GM12891 (cell line): ENCODE results near the gene ANKRD23.

Source experiments
- DNase-seq: peaks from one replicate; pipeline ENCODE4 v3.0.0; 2011; ENCODE audit warnings: low spot score; ENCODE audit not compliant: insufficient read length
- FAIRE-seq: peaks from 2 replicates; lab custom pipeline; 2011; peaks lifted over from hg19 to GRCh38; lab: Jason Lieb, UNC
- PAX5 ChIP-seq: IDR thresholded peaks from 2 replicates; pipeline ENCODE4 v1.6.1; 2011; ENCODE audit warnings: low read length, moderate library complexity, mild to moderate bottlenecking; ENCODE audit not compliant: insufficient read depth, severe bottlenecking
- POLR2A ChIP-seq: IDR thresholded peaks from 2 replicates; pipeline ENCODE4 v1.6.1; 2011; ENCODE audit warnings: low read depth, low read length, control low read depth
- POLR2AphosphoS5 ChIP-seq: IDR thresholded peaks from 2 replicates; pipeline ENCODE4 v1.6.1; 2011; ENCODE audit warnings: low read depth, low read length, control low read depth
- POU2F2 ChIP-seq: IDR thresholded peaks from 2 replicates; pipeline ENCODE4 v1.6.1; 2011; ENCODE audit warnings: low read depth, mild to moderate bottlenecking, control low read depth, low read length, moderate library complexity
- SPI1 ChIP-seq: IDR thresholded peaks from 2 replicates; pipeline ENCODE4 v1.6.1; 2011; ENCODE audit warnings: low read depth, low read length, control low read depth
- TAF1 ChIP-seq: IDR thresholded peaks from 2 replicates; pipeline ENCODE4 v1.6.1; 2011; ENCODE audit warnings: low read depth, low read length, control low read depth

Gene ANKRD23

DNA sequence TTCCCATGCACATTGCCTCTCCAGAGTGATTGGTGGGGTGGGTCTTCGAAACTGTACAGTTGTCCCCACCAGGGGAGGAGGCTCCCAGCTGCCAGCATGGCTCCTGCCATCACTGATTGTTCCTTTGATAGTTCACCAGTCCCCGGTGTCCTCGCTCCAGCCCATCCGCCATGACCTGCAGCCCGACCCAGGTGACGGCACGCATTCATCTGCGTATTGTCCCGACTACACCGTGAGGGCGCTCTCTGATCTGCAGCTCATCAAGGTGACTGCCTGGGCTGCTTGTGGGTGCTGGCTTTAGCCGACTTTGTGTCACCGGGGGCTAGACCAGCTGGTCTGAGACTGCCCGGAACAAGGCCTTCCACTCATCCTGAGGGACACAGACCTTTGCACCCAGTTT is 15.4 kb downstream of the ANKRD23 start:
- no peak for FAIRE-seq

DNA sequence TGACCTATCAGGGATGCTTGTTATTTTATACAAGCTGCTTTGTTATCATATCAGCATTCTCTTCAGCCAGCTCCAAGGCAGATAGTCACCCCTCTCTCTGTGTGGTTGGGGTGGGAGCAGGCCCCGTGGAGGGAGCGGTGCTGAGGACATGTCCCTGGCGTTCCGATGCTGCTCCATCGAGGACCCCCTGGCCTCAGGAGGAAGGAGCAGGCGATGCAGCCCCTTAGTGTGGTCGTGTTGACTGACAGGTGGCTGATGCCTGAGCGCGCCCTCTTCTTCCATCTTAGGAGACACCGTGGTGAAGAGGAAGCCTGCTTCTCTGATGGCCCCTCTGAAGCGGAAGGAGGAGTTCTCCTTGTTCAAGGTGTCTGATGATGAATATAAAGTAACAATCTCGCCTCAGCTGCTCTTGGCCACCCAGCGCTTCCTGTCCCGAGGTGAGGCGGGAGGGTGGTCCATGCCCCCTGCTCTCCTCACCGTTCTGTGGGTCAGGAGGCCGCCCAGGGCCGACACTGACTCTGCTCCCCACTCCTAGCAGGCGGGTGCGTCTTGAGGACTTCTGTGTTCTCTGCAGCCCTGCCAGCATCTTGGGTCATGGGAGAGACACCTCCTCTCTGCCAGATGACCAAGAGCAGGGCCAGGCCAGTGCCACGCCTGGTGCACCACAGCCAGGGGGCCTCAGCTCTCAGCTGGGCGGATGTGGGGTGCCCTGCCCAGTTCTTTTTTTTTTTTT is 17.1 kb downstream of the ANKRD23 start:
- FAIRE-seq (no peak), DNase-seq (no peak)
- no peak for TF ChIP-seq POLR2A
- no peak for TF ChIP-seq TAF1
- no peak for TF ChIP-seq POU2F2
- no peak for TF ChIP-seq PAX5
- no peak for TF ChIP-seq SPI1
- TF ChIP-seq POLR2AphosphoS5: no peak

More for the DNA sequence above, 15.4 kb downstream of the ANKRD23 start:
- TF ChIP-seq PAX5: no peak
- no peak for DNase-seq

DNA sequence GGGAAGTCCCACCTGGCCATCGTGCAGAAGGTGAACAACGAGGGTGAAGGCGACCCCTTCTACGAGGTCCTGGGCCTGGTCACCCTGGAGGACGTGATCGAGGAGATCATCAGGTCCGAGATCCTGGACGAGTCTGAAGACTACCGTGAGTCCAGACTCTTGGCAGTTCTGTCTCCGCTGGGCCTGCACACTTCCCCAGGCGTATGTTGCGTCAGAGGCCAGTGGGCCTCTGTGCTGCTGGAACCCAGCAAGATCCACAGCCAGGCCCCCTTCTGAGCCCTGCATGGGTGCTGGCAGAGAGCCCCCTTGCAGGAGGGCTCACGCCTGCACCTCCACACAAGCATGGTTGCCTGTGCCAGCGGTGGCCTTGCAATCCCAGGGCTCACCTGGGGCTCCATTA is 18.8 kb downstream of the ANKRD23 start:
- DNase-seq (no peak), FAIRE-seq (no peak)
- TF ChIP-seq POU2F2: no peak
- TF ChIP-seq PAX5: no peak

DNA sequence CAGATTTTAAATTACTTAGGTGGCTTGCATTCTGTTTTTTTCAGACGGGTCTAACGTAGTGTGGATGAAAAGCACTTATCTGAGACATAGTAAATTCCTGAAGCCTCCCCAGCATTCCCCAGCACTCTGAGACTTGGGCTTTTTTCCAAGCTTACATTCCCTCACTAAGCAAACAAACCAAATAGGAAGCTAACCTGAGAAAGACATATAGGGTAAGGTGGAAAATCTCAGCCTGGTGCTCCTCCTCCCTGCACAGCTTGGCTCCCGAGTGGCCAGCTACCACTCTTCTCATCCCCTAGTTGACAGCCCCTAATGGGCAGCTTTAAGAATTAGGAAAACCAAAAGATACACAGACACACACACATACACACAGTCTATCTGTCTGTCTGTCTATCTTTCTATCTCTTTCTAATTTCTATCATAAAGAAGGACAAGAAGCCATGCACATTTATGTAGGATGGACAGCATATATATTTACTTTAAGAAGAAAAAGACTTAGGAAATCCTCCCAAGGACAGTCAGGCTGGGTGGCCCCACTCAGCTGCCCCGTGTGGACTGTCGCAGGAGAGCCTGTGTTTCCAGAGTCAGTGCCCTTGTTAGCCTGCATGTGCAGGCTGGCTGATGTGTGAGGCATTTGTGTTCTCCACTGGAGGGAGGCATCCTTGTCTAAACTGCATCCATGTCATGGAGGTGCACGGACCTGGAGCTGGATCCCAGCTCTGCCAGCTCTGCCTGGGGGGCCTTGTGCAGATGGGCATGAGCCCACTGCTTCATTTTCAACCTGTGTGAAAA is 19.5 kb downstream of the ANKRD23 start:
- FAIRE-seq: no peak
- TF ChIP-seq PAX5 (no peak), POU2F2 (no peak), SPI1 (no peak), TAF1 (no peak), POLR2A (no peak), POLR2AphosphoS5 (no peak)
- no peak for DNase-seq

DNA sequence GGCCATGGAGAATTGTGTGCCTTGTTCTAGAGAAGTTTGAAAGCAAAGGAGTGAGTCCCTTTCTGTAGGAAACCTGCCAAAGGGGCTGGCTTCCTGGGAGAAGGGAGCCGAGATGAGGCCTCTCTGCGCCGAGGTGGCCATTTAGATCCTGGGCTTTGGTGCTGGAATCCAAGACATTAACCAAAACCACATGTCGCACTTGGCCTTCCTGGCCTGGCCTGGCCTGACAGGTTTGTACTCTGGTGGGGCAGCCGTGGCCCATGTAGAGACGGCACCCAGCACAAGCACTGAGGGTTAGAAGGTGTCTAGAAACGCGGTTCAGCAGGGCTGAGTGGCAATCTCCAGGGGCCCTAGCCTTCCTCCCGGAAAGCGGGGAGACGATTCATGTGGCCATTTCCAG is 20.6 kb downstream of the ANKRD23 start:
- no peak for TF ChIP-seq POLR2AphosphoS5
- no peak for TF ChIP-seq PAX5
- no peak for TF ChIP-seq POLR2A
- TF ChIP-seq POU2F2: no peak
- no peak for TF ChIP-seq SPI1
- TF ChIP-seq TAF1: no peak
- no peak for DNase-seq
- FAIRE-seq: no peak

DNA sequence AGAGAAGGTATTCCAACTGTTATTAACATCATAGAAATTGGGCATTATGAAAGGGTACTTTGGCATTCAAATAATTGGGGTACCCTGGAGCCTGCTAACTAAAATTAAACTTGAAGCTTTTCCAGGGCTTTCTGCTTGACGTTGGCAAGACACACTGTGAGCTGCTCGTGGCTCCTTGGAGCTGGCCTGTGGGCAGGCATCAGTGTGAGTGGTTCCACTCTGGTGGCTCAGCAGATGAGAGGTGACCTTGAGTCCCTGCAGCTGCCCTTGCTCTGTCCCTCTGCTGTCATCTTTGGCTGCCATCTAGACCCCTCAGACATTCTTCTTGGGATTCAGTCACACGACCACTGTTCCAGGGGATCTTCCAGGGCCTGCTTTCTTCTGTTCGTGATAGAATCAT is 21.0 kb downstream of the ANKRD23 start:
- FAIRE-seq: no peak
- no peak for TF ChIP-seq TAF1
- no peak for TF ChIP-seq POLR2AphosphoS5
- no peak for TF ChIP-seq PAX5
- no peak for TF ChIP-seq POU2F2
- TF ChIP-seq POLR2A: no peak
- TF ChIP-seq SPI1: no peak
- no peak for DNase-seq

DNA sequence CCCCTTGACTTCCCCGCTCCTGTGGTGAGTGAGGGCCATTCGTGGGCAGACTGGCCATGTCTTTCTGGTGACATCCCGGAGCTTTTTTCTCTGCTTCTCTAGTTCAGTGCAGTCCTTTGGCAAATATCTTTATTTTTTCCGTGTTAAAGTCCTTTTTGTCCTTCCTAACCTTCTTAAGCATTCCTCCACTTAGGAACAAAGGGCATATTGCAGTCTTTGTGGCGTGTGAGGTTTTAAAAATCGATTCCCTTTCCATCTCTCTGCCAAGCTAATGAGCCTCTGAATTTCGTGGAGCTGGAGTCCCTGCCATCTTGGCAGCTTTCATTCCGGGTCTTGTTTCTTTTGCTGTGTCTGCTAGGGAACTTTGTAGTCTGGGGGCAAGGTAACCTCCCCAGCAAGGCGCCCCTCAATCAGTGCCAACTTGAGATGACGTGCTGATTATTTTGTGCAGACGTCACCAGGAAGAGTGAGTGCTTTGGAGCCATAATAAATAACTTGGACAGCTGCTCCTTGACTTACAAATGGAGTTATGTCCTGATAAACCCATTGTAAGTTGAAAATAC is 22.6 kb downstream of the ANKRD23 start:
- TF ChIP-seq POLR2A (no peak), TAF1 (no peak), POLR2AphosphoS5 (no peak), SPI1 (no peak), PAX5 (no peak), POU2F2 (no peak)
- no peak for DNase-seq
- FAIRE-seq: no peak

DNA sequence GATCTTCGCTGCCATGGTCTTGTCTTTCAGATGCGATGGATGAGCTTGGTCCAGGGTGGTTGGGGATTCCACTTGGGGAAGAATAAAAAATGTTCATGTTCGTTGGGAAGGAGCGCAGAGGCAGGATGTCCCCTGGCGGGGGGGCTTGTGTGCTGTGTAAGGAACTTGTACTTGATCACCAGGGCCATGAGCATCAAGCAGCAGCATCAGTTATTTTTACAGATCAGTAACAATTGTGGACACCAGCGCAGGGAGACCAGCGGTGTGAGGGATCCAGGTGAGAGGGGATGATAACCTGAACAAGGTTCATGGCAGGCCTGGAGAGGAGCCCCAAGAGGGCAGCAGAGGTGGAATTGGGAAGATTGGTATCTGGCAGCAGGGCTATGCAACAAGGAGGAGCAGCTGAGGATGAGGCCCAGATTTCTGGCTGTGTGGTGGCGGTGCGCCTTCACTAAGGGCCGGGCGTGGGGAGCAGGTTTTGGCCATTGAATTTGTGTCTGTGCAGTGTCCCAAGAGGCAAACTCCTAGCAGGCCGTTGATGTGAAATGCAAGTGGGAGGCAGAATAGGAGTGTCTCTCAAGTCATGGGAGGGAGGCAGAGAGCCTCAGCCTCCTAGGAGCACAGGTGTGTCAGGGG is 23.8 kb downstream of the ANKRD23 start:
- FAIRE-seq (no peak), DNase-seq (no peak)
- TF ChIP-seq TAF1 (no peak), POLR2AphosphoS5 (no peak), POU2F2 (no peak), POLR2A (no peak), PAX5 (no peak), SPI1 (no peak)
